ENCODE results near the gene HERC4. TPM values are rescaled to one million over a fixed set of nuclear protein-coding genes. Genes with fewer than 3 reads are reported as not detected.

The HERC4 gene
- total RNA-seq, 1 donor from 2014 or later = 59.4 TPM

GRCh38 chr10:67912331-67912946 lies 162.6 kb downstream of the HERC4 start:
- no peaks in the 10 kb centered on the region for H3K9me3 Mint-ChIP-seq (ENCODE audit: unreplicated experiment)
- no peak overlapping the region for H3K27ac Mint-ChIP-seq (ENCODE audit: unreplicated experiment)
- peaks cover 8% of the 10 kb centered on the region for H3K4me1 Mint-ChIP-seq (ENCODE audit: unreplicated experiment)
- H3K27me3 Mint-ChIP-seq (ENCODE audit: unreplicated experiment) = no peaks in the 10 kb centered on the region
- TF ChIP-seq CTCF (IDR thresholded peaks at IDR 0.05) = no peak
- no peak for DNase-seq (ENCODE audit: extremely low spot score, unreplicated experiment)
- no peak overlapping the region for H3K4me3 Mint-ChIP-seq (ENCODE audit: unreplicated experiment)
- H3K36me3 Mint-ChIP-seq (ENCODE audit: unreplicated experiment) = peaks cover 66% of the 10 kb centered on the region

GRCh38 chr10:67903581-67903980 lies 171.5 kb downstream of the HERC4 start:
- Mint-ChIP-seq H3K27ac (ENCODE audit: unreplicated experiment) (no peak overlapping the region), H3K4me1 (ENCODE audit: unreplicated experiment) (peaks cover 3% of the 10 kb centered on the region), H3K9me3 (ENCODE audit: unreplicated experiment) (no peaks in the 10 kb centered on the region), H3K27me3 (ENCODE audit: unreplicated experiment) (no peaks in the 10 kb centered on the region), H3K4me3 (ENCODE audit: unreplicated experiment) (no peak overlapping the region), H3K36me3 (ENCODE audit: unreplicated experiment) (peaks cover 41% of the 10 kb centered on the region)
- no peak for DNase-seq (ENCODE audit: extremely low spot score, unreplicated experiment)
- no peak for TF ChIP-seq CTCF (IDR thresholded peaks at IDR 0.05)

GRCh38 chr10:67893637-67894036 lies 181.4 kb downstream of the HERC4 start:
- no peak for TF ChIP-seq CTCF (IDR thresholded peaks at IDR 0.05)
- Mint-ChIP-seq H3K27ac (ENCODE audit: unreplicated experiment) (no peak overlapping the region), H3K4me3 (ENCODE audit: unreplicated experiment) (no peak overlapping the region)

GRCh38 chr10:67884842-67885670 lies 190.0 kb downstream of the HERC4 start:
- TF ChIP-seq CTCF (IDR thresholded peaks at IDR 0.05) = no peak
- H3K27me3 Mint-ChIP-seq (ENCODE audit: unreplicated experiment) = no peaks in the 10 kb centered on the region
- peak; percentile 90 for DNase-seq (ENCODE audit: extremely low spot score, unreplicated experiment)
- peaks cover 26% of the 10 kb centered on the region for H3K4me1 Mint-ChIP-seq (ENCODE audit: unreplicated experiment)
- no peaks in the 10 kb centered on the region for H3K9me3 Mint-ChIP-seq (ENCODE audit: unreplicated experiment)
- H3K27ac Mint-ChIP-seq (ENCODE audit: unreplicated experiment) = peak overlapping the region; percentile 80
- peaks cover 24% of the 10 kb centered on the region for H3K36me3 Mint-ChIP-seq (ENCODE audit: unreplicated experiment)
- H3K4me3 Mint-ChIP-seq (ENCODE audit: unreplicated experiment) = peak overlapping the region; percentile 81

More at GRCh38 chr10:67893637-67894036, 181.4 kb downstream of the HERC4 start:
- H3K27me3 Mint-ChIP-seq (ENCODE audit: unreplicated experiment) = no peaks in the 10 kb centered on the region
- H3K36me3 Mint-ChIP-seq (ENCODE audit: unreplicated experiment) = peaks cover 38% of the 10 kb centered on the region
- H3K4me1 Mint-ChIP-seq (ENCODE audit: unreplicated experiment) = peaks cover 3% of the 10 kb centered on the region
- no peaks in the 10 kb centered on the region for H3K9me3 Mint-ChIP-seq (ENCODE audit: unreplicated experiment)
- no peak for DNase-seq (ENCODE audit: extremely low spot score, unreplicated experiment)

GRCh38 chr10:67884313-67884841 lies 190.7 kb downstream of the HERC4 start, which contains the start of gene SIRT1:
Gene SIRT1 (plus strand): TSS chr10:67884656. CDS start chr10:67884722, 66 bp downstream.
- H3K9me3 Mint-ChIP-seq (ENCODE audit: unreplicated experiment) = no peaks in the 10 kb centered on the region
- no peak for TF ChIP-seq CTCF (IDR thresholded peaks at IDR 0.05)
- H3K4me1 Mint-ChIP-seq (ENCODE audit: unreplicated experiment) = peaks cover 26% of the 10 kb centered on the region

More at GRCh38 chr10:67884313-67884841, 190.7 kb downstream of the HERC4 start, which contains the start of gene SIRT1:
- H3K27me3 Mint-ChIP-seq (ENCODE audit: unreplicated experiment) = no peaks in the 10 kb centered on the region
- H3K27ac Mint-ChIP-seq (ENCODE audit: unreplicated experiment) = peak within 1 kb of the TSS; percentile 95
- peak within 1 kb of the TSS; percentile 88 for H3K4me3 Mint-ChIP-seq (ENCODE audit: unreplicated experiment)
- peak; percentile 99 for DNase-seq (ENCODE audit: extremely low spot score, unreplicated experiment)
- H3K36me3 Mint-ChIP-seq (ENCODE audit: unreplicated experiment) = peaks cover 21% of the 10 kb centered on the region

Data from osteocyte (in vitro differentiated cells).